Left cardiac atrium (tissue), 4 donors: ENCODE measurements around the gene ACMSD. TPM values are rescaled to one million over a fixed set of nuclear protein-coding genes. Genes with fewer than 3 reads are reported as not detected.
"Not testable (repeated sequence)": the region's sequence is repeated elsewhere in the genome, so short reads cannot be mapped to it uniquely, and the experiment has no call there.

Experiments used
- ATAC-seq, 2 donors: fragments of 200-7000 bp; cut with Tn5 transposase; one replicate each; pipeline ENCODE4 v1.9.1; 2020; ENCODE audit warnings: mild to moderate bottlenecking in 2 of 2, moderate library complexity in 2 of 2
- DNase-seq: peaks from one replicate; pipeline ENCODE4 v3.0.0-alpha.2; 2020
- intact Hi-C, 2 donors: fragments of 100-400 bp; cut with DNase I; formaldehyde crosslinking; loops; one replicate each; pipeline versions ENCODE4 v1.14.1 to v1.15.1; 2022 to 2023
- total RNA-seq, 2 donors: library from RNA; stranded (reverse); fragmentation: NEBNext Ultra II Directional; extraction: Animal tissue kit (Norgen Biotek cat#: 25700); gene quantifications; one replicate each; pipeline ENCODE4 v1.2.1, GENCODE V29; 2021
- donor health status: DM: no; HTN: yes; CAD: no.
- donor health status: DM: no; HTN: yes; CAD: no; lungs with severe emphysema.
- donor health status: DM: yes; HTN: yes; CAD: no.
- donor health status: Dilated cardiomyopathy.

The ACMSD gene
- total RNA-seq, 2 donors from 2014 or later, result not detected

DNA sequence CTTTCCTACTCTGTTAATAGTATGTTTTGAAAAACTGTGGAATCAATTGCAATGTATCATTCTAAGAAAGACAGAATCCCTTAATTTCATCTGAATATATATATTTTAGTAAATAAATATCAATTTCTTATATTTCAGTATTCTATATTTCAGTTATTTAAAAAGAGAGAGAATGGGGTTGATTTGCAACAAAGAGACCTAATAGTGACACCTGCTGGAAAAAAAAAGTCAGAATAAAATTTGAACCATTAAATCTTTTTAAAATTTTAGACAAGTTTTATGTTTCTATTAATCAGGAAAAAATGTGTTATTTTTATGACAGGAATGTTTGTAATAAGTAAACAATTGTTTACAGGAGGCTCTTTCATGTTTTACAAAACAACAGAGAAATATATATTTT is 59.5 kb downstream of the ACMSD start:
- intact Hi-C loops, result loop anchor here (5.0 to 10.0 kb wide), 3 partner anchors 113 to 441 kb away; no protein-coding TSS in a partner anchor

DNA sequence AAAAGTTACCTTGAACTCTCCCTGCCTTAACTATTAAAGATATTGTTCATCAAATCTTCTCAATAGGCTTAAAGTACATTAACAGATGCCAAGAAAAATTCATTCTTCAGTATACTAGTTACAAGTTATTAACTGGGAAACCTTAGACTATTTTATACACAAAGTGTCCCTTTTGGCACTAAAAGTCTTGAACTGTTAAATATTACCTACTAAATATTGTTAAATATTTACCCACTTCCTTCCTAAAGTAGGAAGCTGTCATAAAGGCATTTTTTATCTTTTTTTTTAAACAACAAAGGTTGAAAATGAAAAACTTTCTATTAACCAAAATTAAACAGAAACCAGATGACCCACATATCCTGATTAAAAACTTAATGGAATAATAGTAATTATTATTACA is 60.8 kb downstream of the ACMSD start:
- intact Hi-C loops, result loop anchor here (5.0 to 10.0 kb wide), 3 partner anchors 114 to 442 kb away; no protein-coding TSS in a partner anchor
- no peak for DNase-seq
- no peak for ATAC-seq

More for the DNA sequence above, 59.5 kb downstream of the ACMSD start:
- ATAC-seq, result no peak
- no peak for DNase-seq

DNA sequence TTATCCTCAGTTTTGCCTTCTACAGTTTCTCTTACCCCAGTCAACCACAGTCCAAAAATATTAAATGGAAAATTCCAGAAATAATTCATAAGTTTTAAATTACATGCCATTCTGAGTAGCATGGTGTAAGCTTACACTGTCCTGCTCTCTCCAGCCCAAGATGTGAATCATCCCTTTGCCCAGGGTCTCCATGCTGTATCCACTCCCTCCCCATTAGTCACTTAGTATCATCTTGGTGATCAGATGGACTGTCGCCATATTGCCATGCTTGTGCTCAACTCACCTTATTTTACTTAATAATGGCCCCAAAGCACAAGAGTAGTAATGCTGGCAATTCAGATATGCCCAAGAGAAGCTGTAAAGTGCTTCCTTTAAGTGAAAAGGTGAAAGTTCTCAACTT is 61.7 kb downstream of the ACMSD start:
- intact Hi-C loops, result loop anchor here in 1 of 2 donors (5.0 kb wide), 1 partner anchor 433 kb away; no protein-coding TSS in a partner anchor
- no peak for DNase-seq
- no peak for ATAC-seq

DNA sequence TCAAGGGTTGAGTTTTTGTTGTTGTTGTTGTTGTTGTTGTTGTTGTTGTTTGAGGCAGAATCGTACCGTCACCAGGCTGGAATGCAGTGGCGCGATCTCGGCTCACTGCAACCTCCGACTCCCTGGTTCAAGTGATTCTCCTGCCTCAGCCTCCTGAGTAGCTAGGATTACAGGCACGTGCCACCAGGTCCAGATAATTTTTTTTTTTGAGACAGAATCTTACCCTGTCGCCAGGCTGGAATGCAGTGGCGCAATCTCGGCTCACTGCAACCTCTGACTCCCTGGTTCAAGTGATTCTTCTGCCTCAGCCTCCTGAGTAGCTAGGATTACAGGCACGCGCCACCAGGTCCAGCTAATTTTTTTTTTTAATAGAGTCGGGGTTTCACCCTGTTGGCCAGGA is 65.3 kb downstream of the ACMSD start:
- DNase-seq, ATAC-seq: not testable (repeated sequence)
- intact Hi-C loops, result loop anchor here in 1 of 2 donors (5.0 kb wide), 1 partner anchor 436 kb away; no protein-coding TSS in a partner anchor

DNA sequence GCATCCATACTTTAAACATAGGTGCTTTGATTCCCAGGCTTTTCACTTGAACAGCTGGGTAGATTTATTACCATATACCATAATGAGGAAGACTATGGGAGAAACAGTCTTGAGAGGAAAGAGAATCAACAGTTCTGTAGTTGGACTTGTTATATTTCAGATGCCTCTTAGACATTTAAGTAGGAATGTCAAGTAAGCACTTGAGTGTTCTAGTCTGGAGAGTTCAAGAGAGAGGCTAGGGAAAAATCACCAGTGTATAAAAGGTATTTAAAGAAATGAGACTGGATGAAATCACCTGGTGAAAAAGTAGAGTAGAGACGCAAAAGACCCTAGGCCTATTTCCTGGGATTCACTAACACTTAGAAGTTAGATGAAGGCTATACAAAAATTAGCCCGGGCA is 66.8 kb downstream of the ACMSD start:
- no peak for DNase-seq
- intact Hi-C loops, result no loop called here
- no peak for ATAC-seq

DNA sequence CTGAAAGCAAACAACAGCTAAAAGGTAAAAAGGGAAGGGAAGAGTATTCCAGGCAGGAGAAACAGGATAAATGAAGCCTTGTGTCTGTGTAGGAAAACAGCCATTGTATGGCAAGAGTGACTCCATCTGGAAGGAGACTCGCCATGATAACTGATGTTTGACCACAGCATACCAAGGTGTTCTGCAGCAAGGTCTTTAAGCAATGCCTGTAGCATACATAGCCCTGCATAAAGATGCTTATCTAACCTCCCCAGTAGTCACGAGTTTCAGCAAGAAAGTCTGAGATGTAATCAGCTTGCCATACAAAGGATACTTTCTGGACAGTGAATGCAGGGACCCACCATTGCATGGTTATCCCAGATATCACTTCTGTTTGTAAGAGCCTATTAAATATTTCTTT is 68.3 kb downstream of the ACMSD start:
- DNase-seq (no peak), ATAC-seq (no peak)
- intact Hi-C loops, result no loop called here

DNA sequence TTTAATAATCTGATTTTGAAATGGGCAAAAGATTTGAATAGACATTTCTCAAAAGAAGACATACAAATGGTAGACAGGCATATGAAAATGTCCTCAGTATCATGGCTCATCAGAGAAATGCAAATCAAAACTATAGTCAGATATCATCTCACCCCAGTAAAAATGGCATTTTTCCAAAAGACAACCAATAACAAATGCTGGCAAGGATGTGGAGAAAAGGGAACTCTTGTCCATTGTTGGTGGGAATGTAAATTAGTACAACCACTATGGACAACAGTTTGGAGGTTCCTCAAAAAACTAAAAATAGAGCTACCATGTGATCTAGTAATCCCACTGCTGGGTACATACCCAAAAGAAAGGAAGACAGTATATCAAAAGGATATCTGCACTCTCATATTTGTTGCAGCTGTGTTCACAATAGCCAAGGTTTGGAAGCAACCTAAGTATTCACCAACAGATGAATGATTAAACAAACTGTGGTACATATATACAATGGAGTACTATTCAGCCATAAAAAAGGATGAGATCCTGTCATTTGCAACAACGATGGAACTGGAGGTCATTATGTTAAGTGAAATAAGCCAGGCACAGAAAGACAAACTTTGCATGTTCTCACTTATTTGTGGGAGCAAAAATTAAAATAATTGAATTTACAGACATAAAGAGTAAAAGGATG is 69.2 kb downstream of the ACMSD start:
- DNase-seq, ATAC-seq, intact Hi-C loops: not testable (repeated sequence)

DNA sequence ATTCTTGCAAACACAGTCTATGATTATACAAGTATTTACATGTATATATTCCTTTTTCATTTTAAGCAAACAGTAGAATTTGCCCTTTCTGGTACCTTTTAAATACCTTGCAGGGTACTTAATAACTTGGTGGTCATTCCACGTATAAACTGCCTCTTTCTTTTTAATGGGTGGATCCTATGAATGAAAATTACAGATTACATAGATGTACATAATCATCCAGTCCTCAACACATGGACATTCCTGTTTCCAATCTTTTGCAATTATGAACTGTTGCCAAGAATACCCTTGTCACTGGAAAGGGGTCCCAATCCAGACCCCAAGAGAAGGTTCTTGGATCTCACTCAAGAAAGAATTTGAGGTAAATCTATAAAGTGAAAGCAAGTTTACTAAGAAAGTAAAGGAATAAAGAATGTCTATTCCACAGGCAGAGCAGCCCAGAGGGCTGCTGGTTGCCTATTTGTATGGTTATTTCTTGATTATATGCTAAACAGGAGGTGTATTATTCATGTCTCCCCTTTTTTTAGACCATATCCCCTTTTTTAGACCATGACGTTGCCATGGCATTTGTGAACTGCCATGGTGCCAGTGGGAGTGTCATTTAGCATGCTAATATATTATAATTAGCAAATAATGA is 72.5 kb downstream of the ACMSD start:
- intact Hi-C loops, result loop anchor here in 1 of 2 donors (10.0 kb wide), 1 partner anchor 1026 kb away; no protein-coding TSS in a partner anchor
- ATAC-seq (no peak), DNase-seq (no peak)

DNA sequence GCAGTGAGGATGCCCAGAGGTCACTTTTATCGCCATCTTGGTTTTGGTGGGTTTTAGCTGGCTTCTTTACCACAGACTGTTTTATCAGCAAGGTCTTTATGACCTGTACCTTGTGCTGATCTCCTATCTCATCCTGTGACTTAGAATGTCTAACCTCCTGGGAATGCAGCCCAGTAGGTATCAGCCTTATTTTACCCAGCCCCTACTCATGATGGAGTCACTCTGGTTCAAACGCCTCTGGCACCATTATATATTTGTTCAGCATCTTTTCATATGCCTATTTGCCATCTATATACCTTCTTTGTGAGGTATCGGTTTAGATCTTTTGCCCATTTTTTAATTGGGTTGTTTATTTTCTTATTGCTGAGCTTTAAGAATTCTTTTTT is 73.0 kb downstream of the ACMSD start:
- intact Hi-C loops, result loop anchor here in 1 of 2 donors (10.0 kb wide), 1 partner anchor 1027 kb away; no protein-coding TSS in a partner anchor
- ATAC-seq, result no peak

DNA sequence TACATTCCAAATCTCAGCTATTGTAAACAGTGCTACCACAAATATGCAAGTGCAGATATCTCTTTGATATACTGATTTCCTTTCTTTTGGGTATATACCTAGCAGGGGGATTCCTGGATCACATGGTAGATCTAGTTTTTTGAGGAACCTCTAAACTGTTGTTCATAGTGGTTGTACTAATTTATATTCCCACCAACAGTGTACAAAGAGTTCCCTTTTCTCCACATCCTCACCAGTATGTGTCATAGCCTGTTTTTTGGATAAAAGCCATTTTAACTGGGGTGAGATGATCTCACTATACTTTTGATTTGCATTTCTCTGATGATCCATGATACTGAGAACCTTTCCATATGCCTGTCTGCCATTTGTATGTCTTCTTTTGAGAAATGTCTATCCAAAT is 73.9 kb downstream of the ACMSD start:
- intact Hi-C loops, result loop anchor here in 1 of 2 donors (10.0 kb wide), 1 partner anchor 1028 kb away; no protein-coding TSS in a partner anchor
- DNase-seq, result no peak

More for the DNA sequence above, 73.0 kb downstream of the ACMSD start:
- DNase-seq, result no peak

DNA sequence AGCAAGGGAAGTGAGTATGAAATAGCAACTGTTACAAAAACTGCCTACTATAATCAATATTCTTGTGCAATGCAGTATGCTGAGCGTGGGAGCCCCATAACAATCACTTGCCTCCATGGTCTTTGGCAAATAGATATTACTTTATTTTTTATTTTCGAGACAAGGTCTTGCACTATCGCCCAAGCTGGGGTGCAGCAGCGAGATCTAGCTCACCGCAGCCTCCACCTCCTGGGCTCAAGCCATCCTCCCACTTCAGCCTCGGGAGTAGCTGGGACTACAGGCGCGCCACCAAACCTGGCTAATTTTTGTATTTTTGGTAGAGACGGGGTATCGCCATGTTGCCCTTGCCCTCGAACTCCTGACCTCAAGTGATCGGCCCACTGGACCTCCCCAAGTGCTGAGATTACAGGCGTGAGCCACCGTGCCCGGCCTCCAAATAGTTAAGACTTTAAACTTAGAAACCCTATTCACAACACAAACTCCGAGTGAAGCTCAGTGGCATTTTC is 79.0 kb downstream of the ACMSD start:
- intact Hi-C loops, result loop anchor here in 1 of 2 donors (10.0 kb wide), 1 partner anchor 1033 kb away; no protein-coding TSS in a partner anchor
- DNase-seq, result peak; percentile 29

More for the DNA sequence above, 73.9 kb downstream of the ACMSD start:
- ATAC-seq, result peak in 1 of 2 donors; percentile 11

DNA sequence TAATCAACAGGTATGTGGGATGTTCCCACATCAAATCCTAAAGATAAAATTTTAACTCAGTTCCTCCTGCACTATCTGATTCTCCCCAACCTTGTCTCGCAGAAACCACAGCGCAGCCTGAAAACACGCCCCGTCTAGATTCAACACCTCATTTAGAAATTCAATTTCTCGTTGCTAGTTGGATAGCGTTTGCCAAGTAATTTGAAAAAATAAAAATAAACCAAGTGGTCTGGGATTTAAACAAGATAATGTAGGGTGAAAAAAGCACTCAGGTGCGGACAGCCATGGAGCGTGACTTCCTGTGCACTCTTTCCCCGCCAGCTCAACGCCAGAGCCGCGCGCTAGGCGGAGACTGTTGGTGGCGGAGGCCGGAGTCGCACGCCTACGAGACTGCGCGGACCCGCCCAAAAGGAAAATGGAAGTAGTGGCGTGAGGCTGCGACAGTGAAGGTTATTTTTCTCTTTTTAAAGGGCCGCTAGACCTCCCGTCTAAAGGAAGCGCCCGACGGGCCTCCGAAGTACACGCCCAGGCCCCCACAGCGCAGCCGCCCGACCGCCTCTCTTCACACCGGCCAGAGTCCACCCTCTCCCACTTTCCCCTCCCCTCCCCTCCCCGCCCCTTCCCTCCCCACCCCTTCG is 79.6 kb downstream of the ACMSD start:
- intact Hi-C loops, result loop anchor here in 1 of 2 donors (10.0 kb wide), 1 partner anchor 1033 kb away; no protein-coding TSS in a partner anchor
- DNase-seq (no peak), ATAC-seq (peak; percentile 81 to 87)

More for the DNA sequence above, 79.0 kb downstream of the ACMSD start:
- no peak for ATAC-seq

DNA sequence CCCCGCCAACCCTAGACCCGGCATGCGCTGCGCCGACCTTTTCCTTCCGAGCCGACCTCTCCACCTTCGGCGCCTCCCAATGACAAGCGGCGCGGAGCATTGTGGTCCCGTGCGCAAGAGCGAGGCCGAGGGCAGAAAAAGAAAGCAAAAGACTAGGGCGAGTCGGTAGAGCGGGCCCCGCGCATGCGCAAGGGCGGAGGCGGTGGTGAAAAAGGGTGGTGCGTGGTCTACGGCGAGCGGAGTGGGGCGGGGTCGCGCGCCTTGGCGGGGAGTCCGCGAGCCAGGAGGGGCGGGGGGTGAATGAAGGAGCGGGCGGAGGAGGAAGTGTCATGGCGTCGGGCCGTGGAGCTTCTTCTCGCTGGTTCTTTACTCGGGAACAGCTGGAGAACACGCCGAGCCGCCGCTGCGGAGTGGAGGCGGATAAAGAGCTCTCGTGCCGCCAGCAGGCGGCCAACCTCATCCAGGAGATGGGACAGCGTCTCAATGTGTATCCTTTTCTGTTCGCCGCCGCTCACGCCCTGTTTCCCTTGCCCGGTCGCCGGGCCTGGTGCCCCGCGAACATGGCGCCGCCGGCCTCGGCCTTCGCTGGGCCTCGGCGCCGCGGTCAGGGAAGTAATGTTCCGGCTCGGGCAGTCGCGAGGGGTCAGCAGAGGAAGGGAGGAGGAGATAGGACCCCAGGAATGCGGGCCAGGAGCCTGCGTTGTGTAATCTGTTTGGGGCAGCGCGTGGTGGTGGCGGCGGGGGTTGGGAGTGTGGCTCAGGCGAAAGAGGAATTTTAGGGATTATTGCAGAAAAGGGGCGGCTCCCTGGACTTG is 80.3 kb downstream of the ACMSD start, which contains the start of gene CCNT2:
TSS of gene CCNT2 (plus strand) at position 297 of the 815 bp plus-strand sequence. CDS start at position 330, 33 bp downstream.
- peak; percentile 99 for DNase-seq
- intact Hi-C loops, result loop anchor here in 1 of 2 donors (10.0 kb wide), 1 partner anchor 1034 kb away; no protein-coding TSS in a partner anchor
- ATAC-seq, result peak; percentile 94 to 96

DNA sequence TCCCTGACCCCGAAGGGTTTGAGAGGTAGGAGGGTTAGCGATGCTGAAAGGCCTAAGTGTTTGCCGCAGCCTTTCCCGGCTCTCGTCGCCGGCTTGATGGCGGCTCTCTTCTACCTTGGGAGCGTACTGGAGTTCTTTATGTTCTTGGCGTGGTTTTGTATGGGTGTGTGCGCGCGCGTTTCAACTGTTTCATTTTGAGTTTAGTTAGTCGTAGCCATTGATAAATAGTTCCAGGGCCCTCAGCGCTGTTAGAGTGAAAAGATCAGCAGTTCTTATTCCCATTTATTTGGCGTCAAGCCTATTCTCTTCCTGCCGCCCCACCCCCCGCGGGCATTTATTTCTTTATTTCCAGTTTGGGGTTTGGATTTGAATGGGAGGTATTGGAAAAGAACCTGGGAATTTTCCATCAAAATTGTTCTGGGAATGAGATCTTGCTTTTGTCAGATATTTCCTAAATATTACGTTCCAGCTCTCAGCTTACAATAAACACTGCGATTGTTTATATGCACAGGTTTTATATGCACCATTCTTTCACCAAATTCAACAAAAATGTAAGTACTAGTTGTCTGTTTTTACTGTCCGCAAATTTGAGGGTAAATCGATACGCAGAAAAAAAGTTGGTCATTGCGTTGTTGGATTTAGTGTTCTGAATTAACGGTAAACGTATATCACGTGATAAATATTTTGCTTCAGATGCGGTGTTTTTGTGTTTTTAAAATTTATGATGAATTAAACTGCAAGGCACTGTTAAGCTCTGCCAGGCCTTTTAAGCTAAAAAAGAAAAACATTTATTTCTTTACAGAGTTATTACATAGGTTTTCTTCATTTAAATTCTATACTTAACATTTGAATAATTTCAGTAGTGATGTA is 81.2 kb downstream of the ACMSD start:
- peak; percentile 0 to 4 for ATAC-seq
- intact Hi-C loops, result loop anchor here in 1 of 2 donors (10.0 kb wide), 1 partner anchor 1035 kb away; no protein-coding TSS in a partner anchor
- no peak for DNase-seq

DNA sequence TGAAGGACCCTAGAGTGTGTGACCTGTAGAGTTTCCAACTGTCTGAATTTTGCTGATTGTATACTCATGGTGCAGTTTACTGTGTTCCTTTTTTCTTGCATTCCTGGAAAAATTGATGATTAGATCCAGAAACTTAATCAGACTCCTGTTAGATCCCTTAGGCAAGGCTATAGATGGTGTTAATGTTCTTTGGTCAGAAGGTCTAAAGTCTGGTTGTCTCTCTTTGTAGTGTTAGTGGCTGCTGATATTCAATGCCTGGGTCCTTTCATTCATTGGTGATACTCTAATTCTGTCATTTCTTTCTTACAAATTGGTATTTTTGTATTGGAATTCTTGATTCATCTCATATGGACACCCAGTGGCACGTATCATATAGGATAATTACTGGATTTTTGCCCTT is 86.5 kb downstream of the ACMSD start:
- no peak for DNase-seq
- ATAC-seq, result no peak
- intact Hi-C loops, result no loop called here

DNA sequence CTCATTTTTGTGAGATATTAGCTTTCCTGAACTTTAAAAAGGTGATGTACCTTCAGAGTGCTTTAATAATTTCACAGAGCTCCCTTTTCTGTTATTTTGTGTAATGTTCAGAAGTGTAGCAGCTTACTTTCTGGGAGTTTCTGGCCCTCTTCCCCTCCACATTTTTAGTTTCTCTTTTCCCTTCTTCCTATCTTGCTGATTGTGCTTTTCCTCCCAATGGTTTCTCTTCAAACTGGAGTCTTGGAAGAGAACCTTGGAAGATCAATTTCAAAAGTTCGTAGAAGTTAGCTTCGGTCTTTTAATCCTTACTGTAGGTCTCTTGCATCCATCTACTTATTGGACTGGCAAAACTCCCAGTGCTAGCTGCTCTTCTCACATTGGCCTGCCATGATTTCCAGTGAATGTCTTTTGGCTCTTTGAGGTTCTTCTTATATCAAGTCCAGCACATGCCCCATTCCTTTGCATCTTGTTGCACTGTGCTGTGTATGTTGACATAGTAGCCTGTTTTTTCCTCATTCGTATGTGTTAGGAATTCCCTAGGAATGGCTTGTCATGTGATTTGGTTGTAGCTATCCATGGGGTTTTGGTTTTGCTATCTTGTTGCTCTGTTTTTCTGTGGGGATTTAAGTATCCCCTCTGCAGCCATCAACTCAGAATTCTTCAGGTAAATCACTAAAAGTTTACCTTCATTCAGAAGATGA is 88.0 kb downstream of the ACMSD start:
- intact Hi-C loops, result no loop called here
- DNase-seq (no peak), ATAC-seq (no peak)

DNA sequence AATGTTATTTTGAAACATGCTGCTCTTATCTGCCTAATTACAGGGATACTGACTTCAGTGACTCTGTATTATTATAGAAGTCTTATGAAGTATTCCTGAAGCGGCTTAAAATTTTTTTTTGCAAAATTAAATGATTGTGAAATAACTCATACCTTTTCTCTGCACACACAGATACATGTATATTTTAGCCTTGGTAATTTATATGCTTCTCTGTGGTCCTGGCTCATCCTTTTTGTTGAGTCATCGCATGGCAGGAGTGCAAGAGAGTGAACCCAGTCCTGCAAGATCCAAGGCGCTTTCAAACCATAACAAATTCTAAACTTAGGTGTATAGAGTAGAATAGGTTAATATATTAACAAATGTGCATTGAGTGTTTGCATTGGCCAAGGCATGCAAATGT is 88.8 kb downstream of the ACMSD start:
- ATAC-seq, result peak in 1 of 2 donors; percentile 68
- intact Hi-C loops, result no loop called here
- DNase-seq, result no peak
